ENCODE measurements around the gene NSFL1C. TPM values are rescaled to one million over a fixed set of nuclear protein-coding genes. Genes with fewer than 3 reads are reported as not detected.
A peak's percentile ranks its signal among the peaks of the same experiment; 100 is the strongest.

NSFL1C gene
- total and polyA plus RNA-seq, 2 experiments from 2014 or later = 36.0 to 98.8 TPM

GRCh38 chr20:1438361-1438760 lies 28.3 kb downstream of the NSFL1C start:
- Histone ChIP-seq H3K9me3 (ENCODE audit: low read depth) (no peaks in the 10 kb centered on the region), H3K27ac (no peak overlapping the region), H3K4me2 (no peak overlapping the region), H3K27me3 (no peaks in the 10 kb centered on the region), H3K36me3 (replicated peaks; ENCODE audit: insufficient read depth, low read depth) (no peaks in the 10 kb centered on the region), H3K4me3 (no peak overlapping the region), H2AFZ (no peak overlapping the region), H3K9me2 (replicated peaks; ENCODE audit: insufficient read depth) (no peaks in the 10 kb centered on the region), H4K20me1 (ENCODE audit: insufficient read depth, poor library complexity, severe bottlenecking) (no peaks in the 10 kb centered on the region), H3K79me2 (no peaks in the 10 kb centered on the region), H3K4me1 (ENCODE audit: insufficient read depth) (no peaks in the 10 kb centered on the region)
- WGBS (ENCODE audit: low lambda C conversion rate, missing lambda C conversion rate) = 100% methylated on average over 1 of the region's 1 CpG
- no peak for DNase-seq (ENCODE audit: low spot score)
- no peak for TF ChIP-seq EZH2 (IDR thresholded peaks at IDR 0.05; ENCODE audit: borderline replicate concordance)
- no peak for TF ChIP-seq EZH2phosphoT487 (IDR thresholded peaks at IDR 0.05; ENCODE audit: low read depth, severe bottlenecking, unreplicated experiment)
- TF ChIP-seq CTCF (IDR thresholded peaks at IDR 0.05; ENCODE audit: poor library complexity) = no peak

- no peak overlapping the region for H3K27ac ChIP-seq
- 31% methylated on average over 5 of the region's 5 CpGs for WGBS (ENCODE audit: low lambda C conversion rate, missing lambda C conversion rate)
- peak; percentile 86 for TF ChIP-seq CTCF (IDR thresholded peaks at IDR 0.05; ENCODE audit: poor library complexity)
- TF ChIP-seq EZH2 (IDR thresholded peaks at IDR 0.05; ENCODE audit: borderline replicate concordance) = no peak
- no peaks in the 10 kb centered on the region for H3K9me3 ChIP-seq (ENCODE audit: low read depth)
- H3K4me2 ChIP-seq = no peak overlapping the region
- no peaks in the 10 kb centered on the region for H3K79me2 ChIP-seq
- H3K27me3 ChIP-seq = no peaks in the 10 kb centered on the region
- H4K20me1 ChIP-seq (ENCODE audit: insufficient read depth, poor library complexity, severe bottlenecking) = no peaks in the 10 kb centered on the region
- no peak overlapping the region for H3K4me3 ChIP-seq
- H3K36me3 ChIP-seq (replicated peaks; ENCODE audit: insufficient read depth, low read depth) = no peaks in the 10 kb centered on the region
- H3K4me1 ChIP-seq (ENCODE audit: insufficient read depth) = no peaks in the 10 kb centered on the region
- no peak overlapping the region for H2AFZ ChIP-seq
- no peaks in the 10 kb centered on the region for H3K9me2 ChIP-seq (replicated peaks; ENCODE audit: insufficient read depth)
- DNase-seq (ENCODE audit: low spot score) = peak; percentile 81
Observed at GRCh38 chr20:1437235-1437904, 29.3 kb downstream of the NSFL1C start.

- H3K9me2 ChIP-seq (replicated peaks; ENCODE audit: insufficient read depth) = no peaks in the 10 kb centered on the region
- H4K20me1 ChIP-seq (ENCODE audit: insufficient read depth, poor library complexity, severe bottlenecking) = no peaks in the 10 kb centered on the region
- no peaks in the 10 kb centered on the region for H3K79me2 ChIP-seq
- H3K4me1 ChIP-seq (ENCODE audit: insufficient read depth) = no peaks in the 10 kb centered on the region
- no peaks in the 10 kb centered on the region for H3K27me3 ChIP-seq
- no peaks in the 10 kb centered on the region for H3K9me3 ChIP-seq (ENCODE audit: low read depth)
- no peaks in the 10 kb centered on the region for H3K36me3 ChIP-seq (replicated peaks; ENCODE audit: insufficient read depth, low read depth)
- no peak for DNase-seq (ENCODE audit: low spot score)
- no peak overlapping the region for H3K4me2 ChIP-seq
- H3K27ac ChIP-seq = no peak overlapping the region
- H3K4me3 ChIP-seq = no peak overlapping the region
- 93% methylated on average over 8 of the region's 8 CpGs for WGBS (ENCODE audit: low lambda C conversion rate, missing lambda C conversion rate)
- no peak overlapping the region for H2AFZ ChIP-seq
- no peak for TF ChIP-seq CTCF (IDR thresholded peaks at IDR 0.05; ENCODE audit: poor library complexity)
- no peak for TF ChIP-seq EZH2 (IDR thresholded peaks at IDR 0.05; ENCODE audit: borderline replicate concordance)
- no peak for TF ChIP-seq EZH2phosphoT487 (IDR thresholded peaks at IDR 0.05; ENCODE audit: low read depth, severe bottlenecking, unreplicated experiment)
Observed at GRCh38 chr20:1436263-1436662, 30.4 kb downstream of the NSFL1C start.

GRCh38 chr20:1435337-1435699 lies 31.3 kb downstream of the NSFL1C start:
- DNase-seq (ENCODE audit: low spot score) = no peak
- no peak overlapping the region for H3K4me2 ChIP-seq
- H3K27ac ChIP-seq = no peak overlapping the region
- no peaks in the 10 kb centered on the region for H3K36me3 ChIP-seq (replicated peaks; ENCODE audit: insufficient read depth, low read depth)
- no peaks in the 10 kb centered on the region for H3K79me2 ChIP-seq
- H3K9me3 ChIP-seq (ENCODE audit: low read depth) = no peaks in the 10 kb centered on the region
- no peak overlapping the region for H3K4me3 ChIP-seq
- H3K27me3 ChIP-seq = no peaks in the 10 kb centered on the region
- H2AFZ ChIP-seq = no peak overlapping the region
- no peaks in the 10 kb centered on the region for H3K4me1 ChIP-seq (ENCODE audit: insufficient read depth)
- H3K9me2 ChIP-seq (replicated peaks; ENCODE audit: insufficient read depth) = no peaks in the 10 kb centered on the region
- TF ChIP-seq CTCF (IDR thresholded peaks at IDR 0.05; ENCODE audit: poor library complexity) (no peak), EZH2 (IDR thresholded peaks at IDR 0.05; ENCODE audit: borderline replicate concordance) (no peak), EZH2phosphoT487 (IDR thresholded peaks at IDR 0.05; ENCODE audit: low read depth, severe bottlenecking, unreplicated experiment) (no peak)
- no peaks in the 10 kb centered on the region for H4K20me1 ChIP-seq (ENCODE audit: insufficient read depth, poor library complexity, severe bottlenecking)

Measured in hepatocyte (in vitro differentiated cells).